HG02981 (cell line): ENCODE results near the gene CCDC90B.
"Not testable (repeated sequence)": the region's sequence is repeated elsewhere in the genome, so short reads cannot be mapped to it uniquely, and the experiment has no call there.

ENCODE experiments used
- ATAC-seq: cut with Tn5 transposase; IDR thresholded peaks from one replicate; pipeline ENCODE4 v1.9.1; 2021; ENCODE audit warnings: mild to moderate bottlenecking, moderate library complexity; ENCODE audit not compliant: unreplicated experiment

Gene CCDC90B

DNA sequence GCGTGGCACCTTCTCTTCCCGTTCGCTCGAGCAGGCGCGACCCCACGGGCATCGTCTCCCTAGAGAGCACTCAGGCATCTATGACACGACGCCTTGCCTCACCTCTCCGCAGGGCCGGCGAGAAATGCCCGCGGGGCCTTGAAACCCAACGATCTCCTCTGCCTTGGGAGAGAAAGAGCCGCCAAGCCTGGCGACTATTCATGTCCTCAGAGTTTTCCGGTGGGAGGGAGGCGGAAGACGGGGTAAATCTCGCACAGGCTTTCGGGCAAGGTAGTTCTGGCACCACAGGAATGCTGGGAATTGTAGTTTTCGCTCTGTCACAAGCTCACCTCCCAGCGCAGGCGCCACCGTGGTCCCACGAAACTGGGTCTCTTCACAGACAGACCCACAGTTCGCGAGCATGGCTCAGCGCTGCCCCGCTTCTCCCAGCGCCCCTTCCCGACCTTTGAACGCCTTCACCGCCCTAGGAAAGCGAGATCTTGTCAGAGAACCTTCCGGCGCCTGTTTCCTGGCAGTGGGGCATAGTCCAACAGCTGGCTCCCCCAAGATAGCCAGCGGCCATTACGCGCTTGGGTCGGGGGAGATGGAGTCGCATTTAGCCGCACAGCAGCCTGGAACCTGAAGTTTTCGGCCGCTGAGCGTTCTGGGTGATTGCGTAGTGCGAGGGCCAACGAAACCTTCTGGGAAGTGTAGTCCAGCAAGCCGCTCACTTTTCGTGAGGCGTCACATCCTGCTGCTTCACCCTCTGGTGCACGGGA, at the start of gene CCDC90B:
Gene CCDC90B, minus strand, starts transcription at position 597 of the 758 bp plus-strand sequence. Its CDS starts 395 bp downstream, at position 202.
- ATAC-seq: peak; percentile 89

DNA sequence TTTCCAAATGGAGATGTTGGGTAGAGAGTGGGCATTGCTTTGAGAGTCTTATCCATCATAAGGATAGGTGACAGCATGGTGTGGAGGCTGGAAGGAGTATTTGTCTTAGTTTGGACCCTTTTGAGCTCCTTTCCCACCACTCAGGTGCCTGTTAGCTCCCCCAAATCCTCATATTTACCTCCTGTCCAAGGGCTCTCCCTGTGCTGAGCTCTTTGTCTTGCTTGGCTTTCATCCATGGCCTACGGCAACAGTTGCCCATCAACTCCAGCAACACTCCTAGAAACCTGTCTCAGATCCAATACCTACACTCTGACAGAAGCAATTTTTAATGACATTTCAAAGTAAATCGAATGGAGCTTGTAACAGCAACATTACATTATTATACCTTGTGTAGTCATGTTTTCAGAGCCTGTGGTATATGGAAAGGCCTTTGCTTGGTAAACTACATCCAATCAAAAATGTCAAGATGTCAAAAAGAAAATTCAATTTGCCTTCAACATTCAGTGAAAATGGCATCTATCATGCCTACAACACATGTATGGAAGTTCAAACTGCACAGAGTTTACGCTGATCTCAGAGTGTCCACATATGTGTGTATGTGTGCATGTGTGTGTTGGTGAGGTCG, 49.4 kb upstream of the CCDC90B start:
- ATAC-seq: no peak

- no peak for ATAC-seq
Measured at GRCh38 chr11:83330303-83330702, 44.1 kb upstream of the CCDC90B start.

GRCh38 chr11:83326326-83326725, 40.2 kb upstream of the CCDC90B start:
- ATAC-seq: no peak

DNA sequence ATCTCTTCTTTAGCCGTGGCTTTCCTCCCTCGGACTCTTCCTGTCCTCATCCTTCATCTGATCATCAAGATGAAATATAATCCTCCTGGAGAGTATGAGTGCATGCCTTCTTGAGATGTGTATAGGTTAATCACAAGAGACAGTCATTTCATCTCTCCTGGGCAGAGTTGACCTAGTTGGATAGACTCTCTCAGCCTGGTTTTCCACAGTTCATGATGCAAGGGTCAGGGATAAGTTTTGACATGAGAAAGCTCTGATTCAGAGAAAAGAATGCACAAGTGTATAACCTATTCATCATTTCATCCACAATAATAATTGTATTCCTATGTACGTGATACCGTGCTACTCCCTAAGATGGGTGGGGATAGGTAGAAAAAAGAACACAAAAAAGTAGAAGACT, 33.2 kb upstream of the CCDC90B start:
- ATAC-seq: no peak

GRCh38 chr11:83318931-83319330, 32.8 kb upstream of the CCDC90B start:
- ATAC-seq: no peak

DNA sequence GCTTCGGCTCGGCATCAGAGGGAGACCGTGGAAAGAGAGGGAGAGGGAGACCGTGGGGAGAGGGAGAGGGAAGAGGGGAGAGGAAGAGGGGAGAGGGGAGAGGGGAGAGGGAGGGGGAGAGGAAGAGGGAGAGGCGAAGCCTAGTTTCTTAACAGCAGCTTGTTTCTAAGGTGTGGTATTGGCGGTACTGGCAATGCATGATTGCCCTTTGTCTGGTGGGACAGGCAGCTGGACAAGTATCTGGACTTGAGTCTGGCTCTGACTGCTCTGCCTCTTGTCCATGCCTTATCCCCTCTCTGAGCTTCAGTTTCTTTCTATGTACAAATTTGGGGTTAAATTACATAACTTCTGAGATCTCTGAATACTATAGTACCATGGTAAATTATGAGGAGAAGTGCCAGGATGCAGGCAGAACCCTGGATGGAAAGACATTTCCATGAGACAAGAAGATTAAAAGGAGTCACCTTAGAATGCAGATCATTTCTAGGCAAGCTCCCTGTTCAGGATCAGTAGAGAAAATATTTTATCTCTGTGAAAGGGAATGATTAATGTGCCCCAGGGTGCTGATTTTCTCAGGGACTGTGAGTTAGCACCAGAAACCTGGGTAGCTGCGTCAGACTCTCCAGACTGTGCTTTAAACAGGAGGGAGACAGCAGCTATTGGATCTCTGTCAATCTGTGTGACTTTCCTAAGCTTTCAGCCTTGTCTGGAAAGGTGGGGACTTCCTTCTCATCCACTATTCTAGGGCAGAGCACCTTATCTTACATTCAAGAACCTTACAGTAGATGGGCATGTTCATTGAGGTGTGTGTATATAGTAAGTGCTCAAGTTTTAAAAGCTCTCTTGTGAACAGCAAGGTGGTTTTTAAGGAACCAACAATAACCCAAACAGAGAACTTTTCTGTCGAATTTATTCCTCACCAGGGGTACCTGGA, 31.9 kb upstream of the CCDC90B start:
- ATAC-seq: no peak

DNA sequence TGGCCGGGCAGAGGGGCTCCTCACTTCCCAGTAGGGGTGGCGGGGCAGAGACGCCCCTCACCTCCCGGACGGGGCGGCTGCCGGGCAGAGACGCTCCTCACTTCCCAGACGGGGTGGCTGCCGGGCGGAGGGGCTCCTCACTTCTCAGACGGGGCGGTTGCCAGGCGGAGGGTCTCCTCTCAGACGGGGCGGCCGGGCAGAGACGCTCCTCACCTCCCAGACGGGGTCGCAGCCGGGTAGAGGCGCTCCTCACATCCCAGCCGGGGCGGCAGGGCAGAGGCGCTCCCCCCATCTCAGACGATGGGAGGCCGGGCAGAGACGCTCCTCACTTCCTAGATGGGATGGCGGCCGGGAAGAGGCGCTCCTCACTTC, 30.7 kb upstream of the CCDC90B start:
- not testable (repeated sequence) for ATAC-seq

GRCh38 chr11:83316143-83316896, 30.2 kb upstream of the CCDC90B start:
- ATAC-seq: not testable (repeated sequence)

DNA sequence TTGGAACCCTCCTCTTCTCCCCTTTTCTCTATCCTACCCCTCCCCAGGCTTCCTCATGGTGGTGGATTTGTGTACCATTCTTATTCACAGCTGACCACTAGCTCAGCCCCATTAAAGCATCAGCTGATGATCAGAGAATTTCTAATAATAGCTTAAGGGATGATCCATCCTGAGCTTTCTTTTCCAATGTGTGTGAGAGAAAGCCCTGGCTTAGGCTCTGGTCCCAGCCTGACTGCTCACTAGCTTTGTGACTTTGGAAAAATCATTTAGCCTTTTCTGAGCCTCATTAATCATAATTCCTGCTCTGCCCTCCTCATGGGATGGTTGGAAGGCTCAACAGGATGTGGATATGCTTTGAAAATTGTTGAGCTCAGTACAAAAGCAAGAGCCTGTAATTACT, 26.3 kb upstream of the CCDC90B start:
- ATAC-seq: no peak

GRCh38 chr11:83311701-83312100, 25.5 kb upstream of the CCDC90B start:
- ATAC-seq: no peak

GRCh38 chr11:83310718-83311117, 24.6 kb upstream of the CCDC90B start:
- ATAC-seq: no peak

DNA sequence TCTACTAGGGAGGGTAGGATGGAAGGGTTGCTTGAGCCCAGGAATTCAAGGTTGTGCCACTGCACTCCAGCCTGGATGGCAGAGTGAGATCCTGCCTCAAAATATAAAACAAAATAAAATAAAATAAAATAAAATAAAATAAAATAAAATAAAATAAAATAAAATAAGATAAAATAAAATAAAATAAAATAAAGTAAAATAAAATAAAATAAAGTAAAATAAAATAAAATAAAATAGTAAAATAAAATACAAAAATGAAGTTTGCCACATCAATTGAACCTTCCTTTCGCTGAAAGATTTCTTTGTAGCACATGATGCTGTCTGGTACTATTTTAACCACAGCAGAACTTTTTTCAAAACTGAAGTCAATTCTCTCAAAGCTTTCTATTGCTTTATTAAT, 22.4 kb upstream of the CCDC90B start:
- not testable (repeated sequence) for ATAC-seq

DNA sequence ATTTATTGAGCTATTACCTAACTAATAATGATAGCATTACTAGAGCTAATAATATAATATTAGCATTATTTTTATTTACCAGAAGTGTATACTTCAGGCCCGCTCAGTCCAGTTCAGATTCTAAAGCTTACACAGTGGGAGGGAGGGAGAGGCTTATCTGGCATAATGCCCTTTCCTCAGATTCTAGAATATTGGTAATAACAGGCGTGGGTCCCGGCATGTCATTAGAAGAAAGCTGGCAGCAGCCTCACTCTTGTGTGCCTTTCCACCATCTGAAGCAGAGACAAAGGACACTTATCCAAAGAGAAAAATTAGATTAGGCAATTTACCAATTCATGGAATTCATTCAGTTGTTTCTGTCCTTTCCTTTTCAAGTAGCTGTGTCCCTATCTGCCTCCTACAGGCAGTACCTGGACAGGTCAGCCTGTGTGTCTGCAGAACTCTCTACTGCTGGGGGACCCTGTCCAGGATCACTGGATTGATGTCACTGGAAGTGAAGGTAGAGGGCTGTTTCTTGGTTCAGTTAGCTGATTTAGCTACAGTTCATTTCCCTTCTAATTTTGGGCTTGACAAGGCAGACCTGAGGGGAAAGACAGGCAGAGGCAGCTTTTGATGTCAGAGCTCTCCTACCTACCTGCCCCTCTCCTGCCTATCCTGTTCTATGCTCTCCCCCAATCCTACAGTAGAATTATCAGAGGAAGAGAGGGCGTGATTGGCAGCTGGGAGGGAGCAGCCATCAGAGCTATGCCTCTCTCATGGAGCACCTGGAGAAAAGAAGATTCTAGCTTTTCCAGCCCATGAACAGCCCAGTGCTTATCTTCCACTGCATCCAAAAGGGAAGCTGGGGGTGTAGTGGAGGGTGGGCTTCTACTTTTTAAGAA, 20.3 kb upstream of the CCDC90B start:
- no peak for ATAC-seq

GRCh38 chr11:83303316-83303715, 17.1 kb upstream of the CCDC90B start:
- ATAC-seq: no peak

GRCh38 chr11:83302151-83302550, 16.0 kb upstream of the CCDC90B start:
- no peak for ATAC-seq

DNA sequence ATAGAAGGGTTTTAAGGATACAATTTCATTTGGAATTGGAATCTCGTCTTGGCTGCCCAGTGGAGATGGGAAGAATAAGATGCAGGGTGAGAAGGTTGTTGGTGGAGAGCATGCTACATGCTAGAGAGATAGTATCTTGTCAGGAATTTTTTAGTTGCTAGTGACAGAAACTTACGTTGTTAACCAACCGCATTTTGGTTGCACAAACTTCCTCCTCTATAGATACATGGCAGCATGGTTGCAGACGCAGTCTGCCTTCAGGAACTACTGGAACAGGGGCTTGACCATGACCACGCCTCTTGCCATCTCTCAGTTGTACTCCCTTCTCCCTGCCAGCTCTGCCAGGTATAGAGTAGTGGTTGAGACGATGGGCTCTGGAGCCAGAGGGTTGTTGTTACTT, 13.5 kb upstream of the CCDC90B start:
- no peak for ATAC-seq

DNA sequence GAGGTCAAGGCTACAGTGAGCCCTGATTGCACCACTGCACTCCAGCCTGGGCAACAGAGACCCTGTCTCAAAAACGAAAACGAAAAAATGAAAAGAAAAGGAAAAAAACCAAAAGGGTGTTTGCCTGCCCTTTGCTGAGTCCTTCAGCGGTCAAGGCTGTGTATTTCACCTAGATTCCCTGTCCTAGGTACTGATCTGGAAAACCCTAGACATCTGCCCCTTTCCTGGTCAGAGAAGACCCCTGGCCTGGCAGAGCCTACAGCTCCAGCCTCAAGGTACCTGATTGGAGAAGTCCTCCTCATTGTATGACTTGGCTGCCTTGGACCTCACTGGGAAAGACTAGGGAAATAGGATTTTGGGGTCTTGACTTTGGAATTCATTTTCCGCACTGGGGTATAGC, 8.0 kb upstream of the CCDC90B start:
- no peak for ATAC-seq

GRCh38 chr11:83293457-83293774, 7.2 kb upstream of the CCDC90B start:
- ATAC-seq: no peak
